ENCODE measurements around the gene ITGB5. TPM values are rescaled to one million over a fixed set of nuclear protein-coding genes. Genes with fewer than 3 reads are reported as not detected.

The ITGB5 gene
- total RNA-seq, 2 experiments from 2014 or later: not detected

DNA sequence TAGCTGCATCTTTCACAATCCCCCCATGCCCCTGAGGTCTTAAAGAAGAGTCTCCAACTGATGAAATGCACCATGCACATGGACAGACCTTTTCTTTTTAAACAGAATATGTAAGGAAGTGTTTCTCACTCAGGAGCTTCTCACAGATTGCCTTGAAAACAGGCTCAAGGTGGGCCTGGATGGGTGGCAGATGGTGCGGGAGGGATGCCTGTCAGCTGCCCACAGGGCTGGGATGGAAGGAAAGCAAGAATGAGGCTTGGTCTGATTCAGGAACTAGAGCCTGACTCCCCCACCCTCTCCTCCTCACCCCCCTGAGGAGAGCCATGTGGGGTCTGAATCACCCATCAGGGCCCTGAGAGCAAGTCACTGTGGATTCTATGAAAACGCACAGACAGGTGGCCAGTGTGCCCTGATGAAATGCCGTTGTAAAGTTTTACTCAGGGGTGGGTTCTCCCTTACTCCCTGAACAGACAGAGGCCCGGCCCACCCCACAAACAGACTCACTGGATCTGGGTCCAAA, 89.7 kb downstream of the ITGB5 start:
- Histone ChIP-seq H3K79me2 (ENCODE audit: insufficient read depth, low read depth, low read length) (no peaks in the 10 kb centered on the region), H3K9me2 (ENCODE audit: insufficient read depth, low read length) (no peaks in the 10 kb centered on the region), H3K36me3 (ENCODE audit: insufficient read depth, low read length) (no peaks in the 10 kb centered on the region), H3K4me3 (ENCODE audit: low read depth, low read length, poor library complexity, severe bottlenecking) (no peak overlapping the region), H2AFZ (ENCODE audit: low read length) (no peak overlapping the region), H3K9me3 (ENCODE audit: low read length) (no peaks in the 10 kb centered on the region), H3K4me1 (ENCODE audit: insufficient read depth, low read length, poor library complexity, severe bottlenecking) (no peaks in the 10 kb centered on the region), H4K20me1 (ENCODE audit: insufficient read depth, low read length) (no peaks in the 10 kb centered on the region), H3K27ac (ENCODE audit: low read depth, low read length, poor library complexity, severe bottlenecking) (no peak overlapping the region), H3K4me2 (ENCODE audit: low read length) (no peak overlapping the region)
- intact Hi-C loops (cut with micrococcal nuclease; ENCODE audit: unreplicated experiment): no loop called here
- TF ChIP-seq, protein P1, sequence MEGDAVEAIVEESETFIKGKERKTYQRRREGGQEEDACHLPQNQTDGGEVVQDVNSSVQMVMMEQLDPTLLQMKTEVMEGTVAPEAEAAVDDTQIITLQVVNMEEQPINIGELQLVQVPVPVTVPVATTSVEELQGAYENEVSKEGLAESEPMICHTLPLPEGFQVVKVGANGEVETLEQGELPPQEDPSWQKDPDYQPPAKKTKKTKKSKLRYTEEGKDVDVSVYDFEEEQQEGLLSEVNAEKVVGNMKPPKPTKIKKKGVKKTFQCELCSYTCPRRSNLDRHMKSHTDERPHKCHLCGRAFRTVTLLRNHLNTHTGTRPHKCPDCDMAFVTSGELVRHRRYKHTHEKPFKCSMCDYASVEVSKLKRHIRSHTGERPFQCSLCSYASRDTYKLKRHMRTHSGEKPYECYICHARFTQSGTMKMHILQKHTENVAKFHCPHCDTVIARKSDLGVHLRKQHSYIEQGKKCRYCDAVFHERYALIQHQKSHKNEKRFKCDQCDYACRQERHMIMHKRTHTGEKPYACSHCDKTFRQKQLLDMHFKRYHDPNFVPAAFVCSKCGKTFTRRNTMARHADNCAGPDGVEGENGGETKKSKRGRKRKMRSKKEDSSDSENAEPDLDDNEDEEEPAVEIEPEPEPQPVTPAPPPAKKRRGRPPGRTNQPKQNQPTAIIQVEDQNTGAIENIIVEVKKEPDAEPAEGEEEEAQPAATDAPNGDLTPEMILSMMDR (conservative IDR thresholded peaks at IDR 0.05; ENCODE audit: low read length): no peak
- no peak for TF ChIP-seq EZH2phosphoT487 (IDR thresholded peaks at IDR 0.05; ENCODE audit: borderline replicate concordance, low read depth, low read length)
- ChIA-PET CTCF (ENCODE audit: unreplicated experiment) (no interaction called here), POLR2A (no interaction called here)
- no peak for DNase-seq (ENCODE audit: low spot score)
- no TSS peak for BruUV-seq (replicated peaks)

- CTCF ChIA-PET (ENCODE audit: unreplicated experiment): no interaction called here
- Histone ChIP-seq H3K36me3 (ENCODE audit: insufficient read depth, low read length) (no peaks in the 10 kb centered on the region), H4K20me1 (ENCODE audit: insufficient read depth, low read length) (no peaks in the 10 kb centered on the region), H3K79me2 (ENCODE audit: insufficient read depth, low read depth, low read length) (no peaks in the 10 kb centered on the region), H3K4me2 (ENCODE audit: low read length) (no peak overlapping the region), H2AFZ (ENCODE audit: low read length) (no peak overlapping the region), H3K9me3 (ENCODE audit: low read length) (no peaks in the 10 kb centered on the region), H3K4me3 (ENCODE audit: low read depth, low read length, poor library complexity, severe bottlenecking) (no peak overlapping the region), H3K9me2 (ENCODE audit: insufficient read depth, low read length) (no peaks in the 10 kb centered on the region), H3K27ac (ENCODE audit: low read depth, low read length, poor library complexity, severe bottlenecking) (no peak overlapping the region), H3K4me1 (ENCODE audit: insufficient read depth, low read length, poor library complexity, severe bottlenecking) (no peaks in the 10 kb centered on the region)
- BruUV-seq (replicated peaks): no TSS peak
- intact Hi-C loops (cut with micrococcal nuclease; ENCODE audit: unreplicated experiment): no loop called here
- TF ChIP-seq, protein P1 (conservative IDR thresholded peaks at IDR 0.05; ENCODE audit: low read length): no peak
- TF ChIP-seq EZH2phosphoT487 (IDR thresholded peaks at IDR 0.05; ENCODE audit: borderline replicate concordance, low read depth, low read length): no peak
- no peak for DNase-seq (ENCODE audit: low spot score)
- POLR2A ChIA-PET: no interaction called here
Observed at GRCh38 chr3:124796477-124796876, 90.7 kb downstream of the ITGB5 start.

DNA sequence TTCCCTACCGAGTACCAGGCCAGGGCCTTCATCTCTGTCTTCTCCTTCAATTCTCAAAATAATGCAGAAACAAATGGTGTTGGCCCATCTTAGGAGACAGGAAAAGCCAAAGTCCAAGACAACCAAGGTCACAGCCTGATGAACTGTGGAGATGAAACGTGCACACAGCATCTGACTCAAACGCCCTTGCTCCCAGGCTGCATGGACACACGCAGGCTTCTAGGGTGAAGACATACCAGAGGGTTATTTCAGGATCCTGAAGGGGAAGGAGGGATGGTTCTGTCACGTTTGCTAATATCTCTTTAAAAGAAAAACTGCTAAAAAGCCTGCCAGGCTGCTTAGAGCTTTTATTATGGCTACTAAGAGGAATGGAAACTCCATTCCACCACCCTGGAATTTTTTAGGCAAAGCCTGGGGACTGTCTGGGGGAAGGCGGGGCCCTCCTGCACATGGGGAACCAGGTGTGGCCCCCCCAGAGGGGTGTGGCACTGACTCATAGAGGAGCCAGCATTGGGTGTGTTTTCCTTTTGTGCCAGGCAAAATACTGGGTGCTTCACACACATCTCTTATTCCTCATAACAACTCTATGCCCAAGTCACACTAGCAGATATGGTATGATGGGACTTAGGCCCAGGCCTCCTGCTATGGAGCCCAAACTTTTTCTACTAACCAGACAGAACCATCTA, 94.0 kb downstream of the ITGB5 start:
- H3K9me2 ChIP-seq (ENCODE audit: insufficient read depth, low read length): no peaks in the 10 kb centered on the region
- no peaks in the 10 kb centered on the region for H3K36me3 ChIP-seq (ENCODE audit: insufficient read depth, low read length)
- H3K4me2 ChIP-seq (ENCODE audit: low read length): no peak overlapping the region
- ChIA-PET CTCF (ENCODE audit: unreplicated experiment) (no interaction called here), POLR2A (no interaction called here)
- DNase-seq (ENCODE audit: low spot score): no peak
- no peak overlapping the region for H2AFZ ChIP-seq (ENCODE audit: low read length)
- no TSS peak for BruUV-seq (replicated peaks)
- TF ChIP-seq, protein P1 (conservative IDR thresholded peaks at IDR 0.05; ENCODE audit: low read length): no peak
- no peak for TF ChIP-seq EZH2phosphoT487 (IDR thresholded peaks at IDR 0.05; ENCODE audit: borderline replicate concordance, low read depth, low read length)
- H3K79me2 ChIP-seq (ENCODE audit: insufficient read depth, low read depth, low read length): no peaks in the 10 kb centered on the region
- H3K9me3 ChIP-seq (ENCODE audit: low read length): no peaks in the 10 kb centered on the region
- H4K20me1 ChIP-seq (ENCODE audit: insufficient read depth, low read length): no peaks in the 10 kb centered on the region
- no peak overlapping the region for H3K27ac ChIP-seq (ENCODE audit: low read depth, low read length, poor library complexity, severe bottlenecking)
- no peaks in the 10 kb centered on the region for H3K4me1 ChIP-seq (ENCODE audit: insufficient read depth, low read length, poor library complexity, severe bottlenecking)
- intact Hi-C loops (cut with micrococcal nuclease; ENCODE audit: unreplicated experiment): no loop called here
- no peak overlapping the region for H3K4me3 ChIP-seq (ENCODE audit: low read depth, low read length, poor library complexity, severe bottlenecking)
